Glutamatergic neuron (in vitro differentiated cells): ENCODE results near the gene NOP9. TPM values are rescaled to one million over a fixed set of nuclear protein-coding genes. Genes with fewer than 3 reads are reported as not detected.

Source experiments
- DNase-seq: peaks from one replicate; pipeline ENCODE4 v3.0.0; 2022
- H3K27ac Mint-ChIP-seq: one replicate; pipeline ENCODE4 v1.8.0; 2020; ENCODE audit warnings: mild to moderate bottlenecking, mixed read lengths, inconsistent platforms; ENCODE audit not compliant: unreplicated experiment
- H3K27me3 Mint-ChIP-seq: one replicate; pipeline ENCODE4 v1.8.0; 2020; ENCODE audit warnings: mild to moderate bottlenecking, moderate library complexity, mixed read lengths, inconsistent platforms; ENCODE audit not compliant: unreplicated experiment
- H3K36me3 Mint-ChIP-seq: one replicate; pipeline ENCODE4 v1.8.0; 2020; ENCODE audit warnings: mild to moderate bottlenecking, mixed read lengths, inconsistent platforms; ENCODE audit not compliant: unreplicated experiment
- H3K4me1 Mint-ChIP-seq: one replicate; pipeline ENCODE4 v1.8.0; 2020; ENCODE audit warnings: mild to moderate bottlenecking, low read depth, mixed read lengths, inconsistent platforms; ENCODE audit not compliant: unreplicated experiment
- H3K4me3 Mint-ChIP-seq: one replicate; pipeline ENCODE4 v1.8.0; 2020; ENCODE audit warnings: mild to moderate bottlenecking, mixed read lengths, inconsistent platforms; ENCODE audit not compliant: unreplicated experiment
- H3K9me3 Mint-ChIP-seq: one replicate; pipeline ENCODE4 v1.8.0; 2020; ENCODE audit warnings: mild to moderate bottlenecking, moderate library complexity, mixed read lengths, inconsistent platforms; ENCODE audit not compliant: unreplicated experiment
- CTCF ChIP-seq: fragments of 200-600 bp; sonication (generic); IDR thresholded peaks from one replicate; pipeline ENCODE4 v1.5.0; 2021; ENCODE audit not compliant: partially characterized antibody, unreplicated experiment
- long read RNA-seq: library from polyadenylated mRNA; unstranded; transcript quantifications from one replicate; pipeline ENCODE4 v2.0.0, GENCODE V29; 2020; ENCODE audit not compliant: unreplicated experiment
- total RNA-seq: library from RNA; stranded (reverse); fragmentation: NEBNext Ultra II Directional; extraction: Animal tissue kit (Norgen Biotek cat#: 25700); gene quantifications from one replicate; pipeline ENCODE4 v1.2.1, GENCODE V29; 2021; ENCODE audit not compliant: unreplicated experiment

NOP9 gene, protein sequence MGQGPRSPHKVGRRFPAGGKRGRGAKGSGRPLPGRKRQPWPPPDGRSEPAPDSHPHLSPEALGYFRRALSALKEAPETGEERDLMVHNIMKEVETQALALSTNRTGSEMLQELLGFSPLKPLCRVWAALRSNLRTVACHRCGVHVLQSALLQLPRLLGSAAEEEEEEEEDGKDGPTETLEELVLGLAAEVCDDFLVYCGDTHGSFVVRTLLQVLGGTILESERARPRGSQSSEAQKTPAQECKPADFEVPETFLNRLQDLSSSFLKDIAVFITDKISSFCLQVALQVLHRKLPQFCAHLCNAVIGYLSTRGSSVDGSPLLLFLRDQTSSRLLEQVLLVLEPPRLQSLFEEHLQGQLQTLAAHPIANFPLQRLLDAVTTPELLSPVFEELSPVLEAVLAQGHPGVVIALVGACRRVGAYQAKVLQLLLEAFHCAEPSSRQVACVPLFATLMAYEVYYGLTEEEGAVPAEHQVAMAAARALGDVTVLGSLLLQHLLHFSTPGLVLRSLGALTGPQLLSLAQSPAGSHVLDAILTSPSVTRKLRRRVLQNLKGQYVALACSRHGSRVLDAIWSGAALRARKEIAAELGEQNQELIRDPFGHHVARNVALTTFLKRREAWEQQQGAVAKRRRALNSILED
- total RNA-seq: 29.2 TPM
- long read RNA-seq: 0 reads

GRCh38 chr14:24299255-24300191 lies at the start of gene NOP9, which contains the start of gene DHRS1:
TSS of gene NOP9 (plus strand) at chr14:24299850. CDS start at chr14:24299955, 105 bp downstream.
TSS of gene DHRS1 (minus strand) at chr14:24299780. CDS start at chr14:24299106, 674 bp downstream.
- Mint-ChIP-seq H3K9me3 (peaks cover 11% of the 10 kb centered on the region), H3K4me1 (peaks cover 7% of the 10 kb centered on the region), H3K27ac (peak within 1 kb of the TSS; percentile 83), H3K4me3 (peak within 1 kb of the TSS; percentile 94), H3K27me3 (peaks cover 11% of the 10 kb centered on the region), H3K36me3 (no peaks in the 10 kb centered on the region)
- no peak for TF ChIP-seq CTCF
- DNase-seq: peak; percentile 93

GRCh38 chr14:24250354-24250753 lies 49.3 kb upstream of the NOP9 start:
- Mint-ChIP-seq H3K4me1 (peaks cover 9% of the 10 kb centered on the region), H3K27me3 (peaks cover 5% of the 10 kb centered on the region), H3K27ac (no peak overlapping the region), H3K36me3 (no peaks in the 10 kb centered on the region), H3K9me3 (peaks cover 4% of the 10 kb centered on the region), H3K4me3 (no peak overlapping the region)
- no peak for TF ChIP-seq CTCF
- DNase-seq: no peak

- Mint-ChIP-seq H3K27ac (no peak overlapping the region), H3K4me1 (peaks cover 9% of the 10 kb centered on the region), H3K4me3 (no peak overlapping the region), H3K36me3 (no peaks in the 10 kb centered on the region), H3K9me3 (peaks cover 4% of the 10 kb centered on the region), H3K27me3 (peaks cover 9% of the 10 kb centered on the region)
- no peak for DNase-seq
- no peak for TF ChIP-seq CTCF
These were observed 47.8 kb upstream of the NOP9 start for GRCh38 chr14:24251880-24252288.

GRCh38 chr14:24252289-24253124 lies 47.1 kb upstream of the NOP9 start:
- Mint-ChIP-seq H3K9me3 (peaks cover 4% of the 10 kb centered on the region), H3K27me3 (peaks cover 9% of the 10 kb centered on the region), H3K4me3 (no peak overlapping the region), H3K4me1 (peaks cover 9% of the 10 kb centered on the region), H3K36me3 (no peaks in the 10 kb centered on the region), H3K27ac (no peak overlapping the region)
- no peak for DNase-seq
- no peak for TF ChIP-seq CTCF
